A549 (cell line): ENCODE data around the gene CPA1.

Experiments used
- EHMT2 ChIP-seq: fragments of 200-600 bp; sonication (generic); IDR thresholded peaks from 2 replicates; pipeline ENCODE4 v1.6.1; 2016; ENCODE audit warnings: antibody characterized with exemption, low read depth, mild to moderate bottlenecking, moderate library complexity
- EP300 ChIP-seq, 2 experiments: fragments of >200 bp; sonication (Bioruptor Twin); formaldehyde crosslinking; IDR thresholded peaks; 2 replicates in 1 of 2; 3 replicates in 1 of 2; pipeline ENCODE4 v1.6.1; 2016 to 2017
- FOSB ChIP-seq: fragments of 250-450 bp; sonication (Bioruptor Pico); IDR thresholded peaks from 2 replicates; pipeline ENCODE4 v1.5.0; 2020; ENCODE audit warnings: mild to moderate bottlenecking, moderate library complexity
- HOXB5 ChIP-seq: fragments of 250-450 bp; sonication (Bioruptor Pico); IDR thresholded peaks from 2 replicates; pipeline ENCODE4 v1.5.0; 2020; ENCODE audit warnings: mild to moderate bottlenecking, moderate library complexity
- PHF8 ChIP-seq: fragments of 200-600 bp; sonication (generic); IDR thresholded peaks from 2 replicates; pipeline ENCODE4 v1.6.1; 2016; ENCODE audit warnings: low read depth, mild to moderate bottlenecking, antibody characterized with exemption, moderate library complexity, borderline replicate concordance
- POLR2A ChIP-seq: IDR thresholded peaks from 2 replicates; pipeline ENCODE4 v1.6.1; 2012; ENCODE audit warnings: mild to moderate bottlenecking, low read length
- TF ChIP-seq, protein P1 (sequence below): fragments of >200 bp; sonication (Bioruptor Twin); formaldehyde crosslinking; IDR thresholded peaks from 3 replicates; pipeline ENCODE4 v1.5.1; 2016
- TF ChIP-seq, protein P2 (sequence below): fragments of >200 bp; sonication (Bioruptor Twin); formaldehyde crosslinking; IDR thresholded peaks from 2 replicates; pipeline ENCODE4 v1.6.1; 2016

DNA sequence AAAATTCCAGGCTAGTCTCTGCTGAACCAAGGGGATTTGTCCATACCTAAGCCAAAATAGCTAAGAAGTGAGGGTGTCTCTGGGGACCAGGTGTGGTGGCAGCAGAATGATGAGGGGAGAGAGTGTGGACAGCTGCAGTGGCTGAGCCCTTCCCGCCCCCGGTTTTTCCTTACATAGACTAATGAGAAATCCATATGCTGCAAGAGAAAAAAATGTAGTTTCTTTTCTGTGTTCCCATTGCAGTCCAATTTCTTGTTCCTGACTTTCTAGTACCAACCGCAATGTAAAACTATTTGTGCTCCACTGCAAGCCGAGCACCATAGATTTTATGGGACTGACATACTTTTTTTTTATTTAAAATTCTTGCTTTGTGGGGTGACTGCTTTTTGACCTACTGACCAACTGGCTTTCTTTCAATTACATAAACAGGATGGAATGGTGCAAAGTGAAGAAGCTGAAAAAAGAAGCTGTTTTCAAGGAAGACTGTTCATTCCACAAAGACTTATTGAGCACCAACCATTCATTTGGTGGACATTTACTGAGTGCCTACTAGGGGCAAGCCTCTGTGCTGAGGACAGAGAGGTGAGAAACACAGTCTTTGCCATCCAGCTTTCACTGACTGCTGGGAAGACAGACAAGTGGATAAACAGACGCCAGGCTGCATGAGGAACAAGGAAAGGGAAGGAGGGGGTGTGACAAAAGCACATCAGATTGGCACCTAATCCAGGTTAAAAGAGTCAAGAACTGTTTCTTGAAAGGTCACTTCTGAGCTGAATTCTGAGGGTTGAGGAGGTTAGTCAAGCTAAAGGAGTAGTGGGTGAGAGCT lies 50.8 kb downstream of the CPA1 start:
- TF ChIP-seq, protein P1, sequence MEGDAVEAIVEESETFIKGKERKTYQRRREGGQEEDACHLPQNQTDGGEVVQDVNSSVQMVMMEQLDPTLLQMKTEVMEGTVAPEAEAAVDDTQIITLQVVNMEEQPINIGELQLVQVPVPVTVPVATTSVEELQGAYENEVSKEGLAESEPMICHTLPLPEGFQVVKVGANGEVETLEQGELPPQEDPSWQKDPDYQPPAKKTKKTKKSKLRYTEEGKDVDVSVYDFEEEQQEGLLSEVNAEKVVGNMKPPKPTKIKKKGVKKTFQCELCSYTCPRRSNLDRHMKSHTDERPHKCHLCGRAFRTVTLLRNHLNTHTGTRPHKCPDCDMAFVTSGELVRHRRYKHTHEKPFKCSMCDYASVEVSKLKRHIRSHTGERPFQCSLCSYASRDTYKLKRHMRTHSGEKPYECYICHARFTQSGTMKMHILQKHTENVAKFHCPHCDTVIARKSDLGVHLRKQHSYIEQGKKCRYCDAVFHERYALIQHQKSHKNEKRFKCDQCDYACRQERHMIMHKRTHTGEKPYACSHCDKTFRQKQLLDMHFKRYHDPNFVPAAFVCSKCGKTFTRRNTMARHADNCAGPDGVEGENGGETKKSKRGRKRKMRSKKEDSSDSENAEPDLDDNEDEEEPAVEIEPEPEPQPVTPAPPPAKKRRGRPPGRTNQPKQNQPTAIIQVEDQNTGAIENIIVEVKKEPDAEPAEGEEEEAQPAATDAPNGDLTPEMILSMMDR, result no peak
- TF ChIP-seq FOSB (no peak), EHMT2 (no peak), PHF8 (no peak), POLR2A (no peak), EP300 (IDR thresholded peaks at IDR 0.05) (no peak), HOXB5 (CRISPR knock-in tag) (no peak)
- TF ChIP-seq, protein P2, sequence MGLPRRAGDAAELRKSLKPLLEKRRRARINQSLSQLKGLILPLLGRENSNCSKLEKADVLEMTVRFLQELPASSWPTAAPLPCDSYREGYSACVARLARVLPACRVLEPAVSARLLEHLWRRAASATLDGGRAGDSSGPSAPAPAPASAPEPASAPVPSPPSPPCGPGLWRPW, result no peak
